Measurements from ENCODE around the gene HINT2.

Gene HINT2

DNA sequence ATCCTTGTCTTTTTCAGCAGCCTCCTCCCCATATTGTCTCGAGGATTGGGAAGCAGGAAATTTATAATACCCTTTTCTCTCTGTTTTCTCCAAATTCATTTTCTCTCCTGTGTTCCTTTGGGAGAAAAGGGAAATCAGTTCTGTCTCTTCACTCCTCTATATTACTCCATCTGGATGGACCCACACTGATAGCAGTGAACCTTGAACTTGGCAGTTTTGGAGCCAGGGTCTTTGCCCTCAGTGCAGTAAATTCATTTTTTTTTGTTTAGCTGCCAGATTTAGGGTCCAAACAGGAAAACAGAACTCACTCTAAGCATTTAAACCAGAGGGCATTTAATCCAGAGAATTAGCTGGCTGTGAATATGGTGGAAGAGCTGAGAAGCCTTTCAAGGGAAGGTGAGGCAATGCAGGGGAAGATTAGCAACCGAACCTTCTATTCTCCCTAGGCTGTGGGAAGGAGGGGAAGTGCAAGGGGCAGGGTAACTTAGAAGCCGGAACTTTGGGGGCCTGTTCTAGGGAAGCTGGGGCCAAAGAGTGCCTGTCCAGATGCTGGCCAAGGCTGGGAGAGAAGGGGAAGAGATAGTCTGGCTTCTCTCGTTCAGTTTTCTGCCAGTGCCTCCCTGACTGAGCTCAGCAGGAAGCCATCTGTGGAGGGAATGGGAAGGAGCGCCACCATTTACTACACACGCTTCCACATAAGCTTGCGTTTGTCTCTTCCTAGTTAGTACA is 39.8 kb downstream of the HINT2 start:
- peak; percentile 58 for DNase-seq

DNA sequence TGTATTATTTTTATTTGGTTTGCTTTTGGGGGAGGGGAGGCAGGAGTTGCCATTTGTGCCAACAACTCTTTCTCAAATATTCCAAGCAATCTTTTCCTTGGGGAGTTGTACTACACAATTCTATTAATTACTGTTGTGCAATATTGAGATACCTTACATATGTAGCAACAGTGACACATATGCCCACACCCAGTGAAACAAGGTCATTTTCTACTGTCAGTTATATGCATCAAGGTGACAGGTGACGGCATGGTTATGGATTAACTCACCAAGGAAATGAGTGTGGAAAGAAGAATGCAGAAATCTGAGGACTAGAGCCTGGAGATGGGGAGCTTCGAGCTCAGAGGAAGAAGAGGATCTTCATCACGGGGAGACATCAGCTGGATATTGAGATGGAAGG is 42.9 kb downstream of the HINT2 start:
- DNase-seq: peak; percentile 51

DNA sequence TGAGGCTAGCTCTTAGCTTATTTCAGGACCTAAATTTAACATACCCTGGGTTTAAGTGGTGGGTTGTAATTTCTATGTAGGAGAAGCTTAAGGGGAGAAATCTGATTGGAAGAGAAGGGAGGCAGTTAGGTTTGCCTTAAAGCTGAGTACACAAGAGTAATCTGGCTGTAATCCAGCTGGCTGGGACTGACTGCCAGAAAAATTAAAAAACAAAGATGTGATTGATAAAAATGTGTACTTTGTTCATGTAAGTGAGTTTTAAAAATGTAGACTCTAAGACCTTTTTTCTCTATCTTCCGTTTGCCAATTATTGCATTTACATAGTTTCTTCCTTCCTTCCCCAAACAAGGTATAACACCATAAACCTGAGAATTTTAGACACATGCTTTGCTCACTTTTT is 43.3 kb downstream of the HINT2 start:
- peak; percentile 52 for DNase-seq

DNA sequence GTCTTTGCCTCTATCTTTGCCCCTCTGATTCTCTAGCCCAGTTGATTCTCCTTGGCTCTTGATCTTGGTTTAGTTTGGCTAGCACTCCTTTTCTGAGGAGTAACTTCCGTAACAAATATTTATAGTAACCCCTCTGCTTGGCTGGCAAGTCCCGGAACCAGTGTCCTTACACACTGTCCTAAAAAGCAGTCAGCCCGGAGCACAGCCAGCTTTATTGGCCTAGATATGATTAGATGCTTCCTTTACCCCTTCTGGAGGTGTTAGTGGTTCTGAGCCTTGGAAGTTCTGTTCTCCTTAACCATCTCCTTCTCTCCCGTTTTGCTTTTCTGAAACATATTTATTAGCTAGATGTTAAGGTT is 43.8 kb downstream of the HINT2 start:
- DNase-seq: peak; percentile 12

DNA sequence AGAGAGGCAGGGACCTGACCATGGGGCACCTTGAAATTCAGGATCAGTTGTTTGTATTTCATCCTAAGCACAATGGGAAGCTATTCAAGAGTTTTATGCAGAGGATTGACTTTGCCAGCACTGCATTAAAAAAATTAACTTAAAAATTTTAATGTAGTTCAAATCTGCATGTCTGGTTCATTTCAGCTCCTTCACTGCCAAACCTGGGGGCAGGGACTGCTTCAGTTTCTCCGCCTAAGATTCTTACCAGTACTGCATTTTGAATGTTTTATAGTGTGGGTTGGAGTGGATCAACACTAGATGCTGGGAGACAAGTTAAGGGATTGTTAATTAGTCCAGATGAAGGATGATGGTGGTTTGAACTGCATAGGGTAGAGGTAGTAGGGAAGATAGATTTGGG is 45.1 kb downstream of the HINT2 start:
- no peak for DNase-seq

DNA sequence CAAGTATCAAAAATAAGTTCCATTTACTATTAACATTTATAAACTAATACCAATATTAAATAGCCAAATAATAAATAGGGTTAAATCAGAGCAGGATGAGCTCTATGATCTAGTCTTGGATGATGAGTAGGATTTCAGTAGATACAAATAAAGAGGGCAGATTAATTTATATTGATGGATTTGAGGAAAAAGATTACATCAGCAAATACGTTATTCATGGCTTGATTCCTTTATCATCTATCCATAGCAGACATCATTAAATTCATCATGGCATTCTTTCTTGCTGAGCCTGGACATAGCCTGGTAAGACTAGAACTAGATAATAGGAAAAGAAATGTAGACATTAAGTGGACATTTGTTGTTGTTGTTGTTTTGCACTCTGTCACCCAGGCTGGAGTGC is 47.4 kb downstream of the HINT2 start:
- DNase-seq: no peak

DNA sequence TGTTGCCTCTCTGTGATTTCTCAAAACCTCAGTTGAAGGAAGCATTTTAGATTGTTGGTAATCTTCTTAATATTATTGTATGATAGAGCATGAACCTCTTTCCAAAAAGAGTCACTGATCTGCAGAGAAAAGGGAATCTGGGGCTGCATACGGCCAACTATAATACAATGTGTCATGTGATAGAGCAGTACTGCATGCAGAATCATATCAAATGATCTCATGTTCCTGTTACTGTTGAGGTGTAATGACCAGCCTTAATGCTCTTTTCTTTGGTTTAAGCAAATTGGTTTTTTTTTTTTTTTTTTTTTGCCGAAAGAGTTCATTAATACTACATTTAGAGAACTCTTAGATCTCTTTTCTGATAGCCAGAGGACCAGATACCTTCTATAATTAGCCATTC is 47.8 kb downstream of the HINT2 start:
- no peak for DNase-seq

DNA sequence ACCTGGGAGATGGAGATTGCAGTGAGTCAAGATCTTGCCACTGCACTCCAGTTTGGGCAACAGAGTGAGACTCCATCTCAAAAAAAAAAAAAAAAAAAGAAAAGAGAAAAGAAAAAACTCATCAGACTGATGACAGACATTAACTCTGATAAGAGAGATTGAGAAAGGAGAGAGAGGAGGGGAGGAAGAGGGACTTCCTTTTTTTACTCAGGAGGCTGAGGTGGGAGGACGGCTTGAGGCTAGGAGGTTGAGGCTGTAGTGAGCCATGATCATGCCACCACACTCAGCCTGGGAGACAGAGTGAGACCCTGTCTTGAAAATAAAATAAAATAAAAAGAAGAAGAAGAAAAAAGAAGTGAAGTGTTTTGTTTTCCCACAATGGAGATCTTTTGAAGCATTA is 51.0 kb downstream of the HINT2 start:
- DNase-seq: no peak

DNA sequence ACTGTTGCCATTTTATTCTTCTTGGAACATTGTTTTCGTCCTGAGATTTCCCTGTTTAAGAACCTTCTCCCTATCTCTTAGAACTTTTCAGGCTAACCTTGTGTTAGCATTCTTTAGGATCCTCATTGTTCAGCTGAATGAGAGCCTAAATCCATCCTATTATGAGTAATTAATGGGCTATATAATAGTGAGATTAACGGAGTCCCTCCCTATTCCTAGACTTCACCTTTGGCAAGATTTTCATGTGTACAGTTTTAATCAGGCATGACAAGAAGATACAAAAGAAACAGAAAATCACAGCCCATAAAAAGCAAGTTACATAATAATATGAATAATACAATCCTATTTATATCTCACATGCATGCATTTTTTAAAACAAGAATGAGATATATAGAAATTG is 51.7 kb downstream of the HINT2 start:
- DNase-seq: no peak
